B cell (primary cell): ENCODE measurements around the gene MAP1B. TPM values are rescaled to one million over a fixed set of nuclear protein-coding genes. Genes with fewer than 3 reads are reported as not detected.

Experiments
- ATAC-seq: fragments of 200-7000 bp; cut with Tn5 transposase; one replicate; pipeline ENCODE4 v1.10.0; 2021; ENCODE audit warnings: low read depth, mild to moderate bottlenecking, moderate number of reproducible peaks, moderate library complexity
- CTCF ChIA-PET: fragments of 350-600 bp; sonication (Branson Sonifier 250); formaldehyde crosslinking; loops from one replicate; lab custom pipeline; 2021; ENCODE audit warnings: antibody characterized with exemption, inconsistent platforms; lab: Charles Lee
- POLR2A ChIA-PET: fragments of 350-600 bp; sonication (Branson Sonifier 250); formaldehyde crosslinking; loops from one replicate; lab custom pipeline; 2021; ENCODE audit warnings: antibody characterized with exemption; lab: Charles Lee
- DNase-seq: peaks from one replicate; pipeline ENCODE4 v3.0.0; 2013
- H2AFZ ChIP-seq: 2 replicates; pipeline ENCODE4 v1.6.1; 2012; ENCODE audit warnings: mild to moderate bottlenecking, low read depth, low read length; ENCODE audit not compliant: insufficient read depth, poor library complexity, severe bottlenecking
- H3K27ac ChIP-seq, 2 donors: 1 replicate in 1 of 2; 2 replicates in 1 of 2; pipeline ENCODE4 v1.5.1; 2012 to 2013; ENCODE audit warnings: low read length in 2 of 2, mild to moderate bottlenecking in 2 of 2, moderate library complexity in 1 of 2
- H3K27me3 ChIP-seq, 4 experiments: fragments of 200-600 bp in 1 of 4; sonication (generic) in 1 of 4; replicated peaks in 1 of 4; 1 replicate in 2 of 4; 2 replicates in 2 of 4; pipeline versions ENCODE4 v1.6.1 to v1.7.0; 2013 to 2016; ENCODE audit warnings: low read length in 3 of 4, mild to moderate bottlenecking in 2 of 4, mixed read lengths in 1 of 4, moderate library complexity in 1 of 4; ENCODE audit not compliant: insufficient read depth in 4 of 4, control insufficient read depth in 3 of 4; ENCODE audit errors: control extremely low read depth in 1 of 4
- H3K36me3 ChIP-seq, 2 experiments: replicated peaks in 1 of 2; 1 replicate in 1 of 2; 2 replicates in 1 of 2; pipeline versions ENCODE4 v1.6.1 to v1.7.1; 2013; ENCODE audit warnings: low read length in 1 of 2; ENCODE audit not compliant: insufficient read depth in 2 of 2, control insufficient read depth in 1 of 2; ENCODE audit errors: control extremely low read depth in 1 of 2, extremely low read depth in 1 of 2
- H3K4me1 ChIP-seq, 2 donors: fragments of 200-600 bp in 1 of 2; sonication (generic) in 1 of 2; 1 replicate in 1 of 2; 2 replicates in 1 of 2; pipeline versions ENCODE4 v1.5.1 to v1.6.1; 2013 to 2017; ENCODE audit warnings: low read length in 2 of 2; ENCODE audit not compliant: control insufficient read depth in 2 of 2, insufficient read depth in 2 of 2
- H3K4me2 ChIP-seq: replicated peaks from 2 replicates; pipeline ENCODE3; 2012; ENCODE audit warnings: mild to moderate bottlenecking, low read depth, low read length; ENCODE audit not compliant: poor library complexity, severe bottlenecking
- H3K4me3 ChIP-seq, 5 experiments: fragments of 200-600 bp in 1 of 5; sonication (generic) in 1 of 5; 1 replicate in 3 of 5; 2 replicates in 2 of 5; pipeline versions ENCODE4 v1.5.1 to v1.7.0; 2011 to 2016; ENCODE audit warnings: low read length in 4 of 5, mild to moderate bottlenecking in 4 of 5, low read depth in 2 of 5, control low read depth in 1 of 5, moderate library complexity in 1 of 5; ENCODE audit not compliant: insufficient read depth in 1 of 5; ENCODE audit errors: control extremely low read depth in 1 of 5, extremely low read depth in 1 of 5
- H3K79me2 ChIP-seq: fragments of 200-600 bp; sonication (generic); one replicate; pipeline ENCODE4 v1.6.0; 2016; ENCODE audit warnings: low read length; ENCODE audit not compliant: control insufficient read depth, insufficient read depth
- H3K9ac ChIP-seq: fragments of 200-600 bp; sonication (generic); 2 replicates; pipeline ENCODE4 v1.6.1; 2017; ENCODE audit warnings: mild to moderate bottlenecking, low read length, moderate library complexity
- H3K9me3 ChIP-seq, 3 donors: one replicate each; pipeline versions ENCODE4 v1.6.1 to v1.7.1; 2013; ENCODE audit warnings: low read length in 2 of 3; ENCODE audit not compliant: control insufficient read depth in 2 of 3, insufficient read depth in 1 of 3; ENCODE audit errors: control extremely low read depth in 1 of 3
- H4K20me1 ChIP-seq: 2 replicates; pipeline ENCODE4 v1.6.0; 2012; ENCODE audit warnings: mild to moderate bottlenecking, low read length; ENCODE audit not compliant: insufficient read depth, control insufficient read depth, poor library complexity, severe bottlenecking
- H3K27ac Mint-ChIP-seq: one replicate; pipeline ENCODE4 v1.8.0; 2021; ENCODE audit warnings: mixed read lengths
- H3K27me3 Mint-ChIP-seq: one replicate; pipeline ENCODE4 v1.8.0; 2021; ENCODE audit warnings: mixed read lengths
- H3K4me1 Mint-ChIP-seq: one replicate; pipeline ENCODE4 v1.8.0; 2021; ENCODE audit warnings: mixed read lengths
- H3K4me3 Mint-ChIP-seq: one replicate; pipeline ENCODE4 v1.8.0; 2021; ENCODE audit warnings: mixed read lengths
- H3K9me3 Mint-ChIP-seq: one replicate; pipeline ENCODE4 v1.8.0; 2022; ENCODE audit warnings: mixed read lengths; ENCODE audit not compliant: insufficient read depth
- EZH2 ChIP-seq: IDR thresholded peaks from 2 replicates; pipeline ENCODE4 v1.6.1; 2012; ENCODE audit warnings: borderline replicate concordance, low read depth, mild to moderate bottlenecking, moderate library complexity, low read length; ENCODE audit not compliant: insufficient read depth, poor library complexity, severe bottlenecking
- WGBS: methylation state at CpG from one replicate; pipeline ENCODE4 v1.1.5; 2013; ENCODE audit warnings: missing lambda C conversion rate; ENCODE audit not compliant: insufficient coverage; 5-methylcytosine and 5-hydroxymethylcytosine counted together
- intact Hi-C: fragments of 100-400 bp; cut with micrococcal nuclease; formaldehyde crosslinking; loops from one replicate; pipeline ENCODE4 v1.10.0; 2022
- polyA plus RNA-seq: library from polyadenylated mRNA; depleted of rRNA; stranded (reverse); fragments of >200 nt; gene quantifications from 2 replicates; pipeline ENCODE4 v1.2.3, GENCODE V29; 2012
- total RNA-seq, 2 donors: library from RNA; stranded (reverse); fragments of 120-200 nt in 1 of 2; gene quantifications; 1 replicate in 1 of 2; 2 replicates in 1 of 2; pipeline versions ENCODE4 v1.2.3 to v1.2.4, GENCODE V29; 2013 to 2022
- TF ChIP-seq, protein P1 (sequence below): fragments of 200-600 bp; IDR thresholded peaks from one replicate; pipeline ENCODE4 v1.8.0; 2022; ENCODE audit warnings: antibody characterized with exemption, mild to moderate bottlenecking

Gene MAP1B
- total and polyA plus RNA-seq, 2 donors (not counting 1 experiment from before 2014, with no cell fraction given): 0.15 TPM; not detected in 1

DNA sequence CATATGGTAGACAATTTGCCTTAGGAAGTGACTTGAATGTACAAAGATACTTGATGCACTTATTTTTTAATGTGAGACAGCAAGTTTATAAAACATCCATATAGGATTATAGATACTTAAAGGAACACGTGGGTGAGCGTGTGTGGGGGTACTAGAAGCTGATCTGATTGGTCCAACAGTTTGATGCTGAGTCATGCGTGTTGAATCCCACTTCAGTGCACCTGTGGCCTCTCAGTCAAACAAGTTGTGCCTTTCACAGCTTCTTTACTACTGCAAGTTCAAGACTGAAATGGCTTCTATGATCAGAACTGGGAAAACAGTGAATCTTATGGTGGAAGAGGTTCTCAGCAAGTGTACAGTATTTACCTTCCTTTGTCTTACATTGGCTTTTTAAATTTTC, 98.9 kb downstream of the MAP1B start:
- H3K9ac ChIP-seq: no peak overlapping the region
- no peaks in the 10 kb centered on the region for H4K20me1 ChIP-seq
- H3K4me3 ChIP-seq: no peak overlapping the region
- TF ChIP-seq, protein P1, sequence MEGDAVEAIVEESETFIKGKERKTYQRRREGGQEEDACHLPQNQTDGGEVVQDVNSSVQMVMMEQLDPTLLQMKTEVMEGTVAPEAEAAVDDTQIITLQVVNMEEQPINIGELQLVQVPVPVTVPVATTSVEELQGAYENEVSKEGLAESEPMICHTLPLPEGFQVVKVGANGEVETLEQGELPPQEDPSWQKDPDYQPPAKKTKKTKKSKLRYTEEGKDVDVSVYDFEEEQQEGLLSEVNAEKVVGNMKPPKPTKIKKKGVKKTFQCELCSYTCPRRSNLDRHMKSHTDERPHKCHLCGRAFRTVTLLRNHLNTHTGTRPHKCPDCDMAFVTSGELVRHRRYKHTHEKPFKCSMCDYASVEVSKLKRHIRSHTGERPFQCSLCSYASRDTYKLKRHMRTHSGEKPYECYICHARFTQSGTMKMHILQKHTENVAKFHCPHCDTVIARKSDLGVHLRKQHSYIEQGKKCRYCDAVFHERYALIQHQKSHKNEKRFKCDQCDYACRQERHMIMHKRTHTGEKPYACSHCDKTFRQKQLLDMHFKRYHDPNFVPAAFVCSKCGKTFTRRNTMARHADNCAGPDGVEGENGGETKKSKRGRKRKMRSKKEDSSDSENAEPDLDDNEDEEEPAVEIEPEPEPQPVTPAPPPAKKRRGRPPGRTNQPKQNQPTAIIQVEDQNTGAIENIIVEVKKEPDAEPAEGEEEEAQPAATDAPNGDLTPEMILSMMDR: no peak
- no peak for TF ChIP-seq EZH2
- no peak overlapping the region for H2AFZ ChIP-seq
- WGBS: 100% methylated on average over 2 of the region's 3 CpGs
- H3K9me3 ChIP-seq: no peaks in the 10 kb centered on the region
- Mint-ChIP-seq H3K27me3 (no peaks in the 10 kb centered on the region), H3K9me3 (no peaks in the 10 kb centered on the region), H3K27ac (no peak overlapping the region), H3K4me3 (no peak overlapping the region), H3K4me1 (no peaks in the 10 kb centered on the region)
- H3K27ac ChIP-seq: no peak overlapping the region
- H3K36me3 ChIP-seq: no peaks in the 10 kb centered on the region
- ChIA-PET CTCF (no interaction called here), POLR2A (no interaction called here)
- no peak for DNase-seq
- no peaks in the 10 kb centered on the region for H3K27me3 ChIP-seq
- H3K4me2 ChIP-seq: no peak overlapping the region
- no peaks in the 10 kb centered on the region for H3K79me2 ChIP-seq
- ATAC-seq: no peak
- H3K4me1 ChIP-seq: no peaks in the 10 kb centered on the region
- intact Hi-C loops: no loop called here

DNA sequence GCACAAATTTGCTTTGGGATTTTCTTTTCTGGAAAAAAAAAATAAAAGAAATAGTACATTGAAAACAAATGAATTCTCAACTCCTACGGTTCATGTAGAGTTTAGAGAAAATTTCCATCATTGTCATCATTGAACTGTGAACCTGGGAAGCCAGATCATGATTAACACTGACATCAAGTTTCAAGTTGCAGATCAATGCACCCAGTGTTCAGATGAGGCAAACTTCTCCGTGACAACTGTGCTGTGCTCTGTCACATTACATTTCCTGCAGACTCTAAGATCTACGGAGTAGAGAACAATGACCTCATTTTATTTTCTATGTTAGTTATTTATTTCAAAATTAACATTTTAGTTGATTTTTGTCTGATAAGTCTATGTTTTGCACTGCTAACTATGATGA, 99.7 kb downstream of the MAP1B start:
- Histone ChIP-seq H3K9me3 (no peaks in the 10 kb centered on the region), H3K27ac (no peak overlapping the region), H2AFZ (no peak overlapping the region), H3K4me1 (no peaks in the 10 kb centered on the region), H3K4me3 (no peak overlapping the region), H3K4me2 (no peak overlapping the region), H3K27me3 (no peaks in the 10 kb centered on the region), H3K79me2 (no peaks in the 10 kb centered on the region), H3K9ac (no peak overlapping the region), H4K20me1 (no peaks in the 10 kb centered on the region), H3K36me3 (no peaks in the 10 kb centered on the region)
- TF ChIP-seq EZH2: no peak
- TF ChIP-seq, protein P1: no peak
- no peak overlapping the region for H3K4me3 Mint-ChIP-seq
- H3K9me3 Mint-ChIP-seq: no peaks in the 10 kb centered on the region
- ChIA-PET POLR2A (no interaction called here), CTCF (no interaction called here)
- no peaks in the 10 kb centered on the region for H3K27me3 Mint-ChIP-seq
- no peaks in the 10 kb centered on the region for H3K4me1 Mint-ChIP-seq
- no peak overlapping the region for H3K27ac Mint-ChIP-seq
- DNase-seq: no peak
- no CpG with 5 or more reads among the region's 3 CpGs for WGBS
- ATAC-seq: no peak
- intact Hi-C loops: no loop called here
